HG03103 (cell line): Measurements from ENCODE around the gene NADK.

Source experiments
- ATAC-seq: cut with Tn5 transposase; IDR thresholded peaks from one replicate; pipeline ENCODE4 v1.9.1; 2021; ENCODE audit warnings: low read depth; ENCODE audit not compliant: unreplicated experiment

NADK gene

DNA sequence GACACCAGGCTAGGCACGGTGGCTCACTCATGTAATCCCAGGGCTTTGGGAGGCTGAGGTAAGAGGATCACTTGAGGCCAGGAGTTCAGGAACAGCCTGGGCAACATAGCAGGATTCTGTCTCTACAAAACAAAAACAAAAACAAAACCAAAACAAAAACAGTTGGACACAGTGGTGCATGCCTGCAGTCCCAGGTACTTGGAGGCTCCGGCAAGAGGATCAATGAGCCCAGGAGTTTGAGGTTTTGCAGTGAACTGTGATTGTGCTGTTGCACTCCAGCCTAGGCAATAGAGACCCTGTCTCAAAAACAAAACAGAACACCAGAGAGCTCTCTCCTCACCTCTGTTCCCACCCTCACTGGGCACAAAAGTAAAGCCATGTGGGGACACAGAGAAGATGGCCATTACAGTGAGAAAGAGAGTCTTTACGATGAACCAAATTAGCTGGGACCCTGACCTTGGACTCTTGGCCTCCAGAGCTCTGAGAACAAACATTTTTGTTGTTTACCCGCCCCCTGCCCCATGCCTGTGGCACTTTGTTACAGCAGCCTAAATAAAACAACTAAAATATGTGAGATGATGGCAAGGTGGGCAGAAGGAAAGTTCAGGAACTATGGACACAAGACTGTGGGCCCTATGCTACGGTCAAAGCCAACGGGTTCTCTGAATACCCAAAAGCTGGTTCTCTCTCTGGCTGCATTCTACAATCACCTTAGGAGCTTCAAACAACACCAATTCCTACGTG, 9.8 kb downstream of the NADK start:
- no peak for ATAC-seq

DNA sequence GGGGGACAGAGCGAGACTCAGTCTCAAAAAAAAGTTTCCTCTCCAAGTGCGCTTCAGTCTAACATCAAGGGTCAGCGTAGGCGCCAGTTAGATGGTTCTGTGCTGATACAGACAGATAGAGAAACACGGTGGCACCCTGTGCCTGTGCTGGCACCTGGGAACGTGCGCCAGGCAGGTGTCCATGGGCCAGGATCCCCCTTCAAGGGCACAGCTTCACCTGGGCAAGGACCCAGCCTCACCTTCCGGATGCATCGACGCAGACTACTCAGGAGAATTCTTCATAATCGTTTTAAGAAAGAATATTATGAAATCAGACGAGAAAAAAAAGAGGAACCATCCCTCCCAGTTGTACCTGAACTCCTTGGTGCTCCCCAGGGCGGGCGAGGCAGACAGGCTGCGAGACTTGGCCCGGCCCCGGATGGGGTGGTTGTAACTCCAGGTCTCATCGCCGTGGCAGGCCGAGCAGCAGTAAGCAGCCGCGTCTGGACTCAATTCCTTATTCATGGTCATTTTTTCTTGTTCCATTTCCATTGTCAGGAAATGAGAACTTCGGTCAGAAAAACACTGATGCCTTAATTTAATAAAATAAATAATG, 13.3 kb downstream of the NADK start:
- no peak for ATAC-seq

DNA sequence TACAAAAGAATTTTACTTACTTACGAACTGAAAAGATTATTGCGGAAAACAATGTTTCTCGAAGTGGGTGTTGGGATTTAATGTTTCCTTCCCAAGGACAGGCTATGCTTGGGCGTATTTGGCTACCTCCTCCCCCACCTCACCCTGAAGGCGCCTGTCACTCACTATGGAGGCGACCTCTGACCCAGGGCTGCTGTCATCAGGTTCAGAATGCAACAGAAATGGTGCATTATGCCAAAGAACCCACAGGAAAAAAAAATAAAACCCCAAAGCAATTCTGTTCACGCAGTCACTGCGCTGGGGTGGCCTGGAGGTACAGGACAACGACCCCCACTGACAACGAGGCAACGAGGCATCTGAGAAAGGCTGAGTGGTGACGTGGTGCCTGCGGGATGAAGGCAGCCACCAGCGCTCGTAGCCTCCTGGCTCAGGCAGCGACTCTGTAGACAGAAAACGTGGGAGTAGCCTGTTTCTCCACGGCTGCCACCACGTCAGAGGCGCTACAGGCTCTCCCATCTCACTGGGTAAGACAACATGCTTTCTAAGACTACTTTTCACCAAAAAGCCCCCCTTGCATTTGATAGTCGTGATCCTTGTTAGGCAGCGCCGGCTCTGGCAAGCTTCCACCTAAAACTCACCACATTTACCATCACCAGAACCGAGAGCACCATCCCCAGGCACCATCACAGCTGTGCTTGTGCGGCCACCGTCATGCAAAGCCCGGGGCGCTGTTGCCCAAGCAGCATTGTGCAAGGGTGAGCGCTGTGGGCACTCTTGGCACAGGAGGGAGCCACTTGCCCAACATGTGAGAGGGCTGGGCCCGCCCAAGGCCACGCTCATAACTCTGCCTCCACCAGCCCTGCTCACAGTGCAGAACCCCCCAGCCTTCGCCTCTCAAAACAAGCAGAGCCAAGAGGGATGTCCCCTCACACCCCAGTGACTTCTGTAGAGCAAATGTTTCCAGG, 14.3 kb downstream of the NADK start:
- ATAC-seq, result no peak

DNA sequence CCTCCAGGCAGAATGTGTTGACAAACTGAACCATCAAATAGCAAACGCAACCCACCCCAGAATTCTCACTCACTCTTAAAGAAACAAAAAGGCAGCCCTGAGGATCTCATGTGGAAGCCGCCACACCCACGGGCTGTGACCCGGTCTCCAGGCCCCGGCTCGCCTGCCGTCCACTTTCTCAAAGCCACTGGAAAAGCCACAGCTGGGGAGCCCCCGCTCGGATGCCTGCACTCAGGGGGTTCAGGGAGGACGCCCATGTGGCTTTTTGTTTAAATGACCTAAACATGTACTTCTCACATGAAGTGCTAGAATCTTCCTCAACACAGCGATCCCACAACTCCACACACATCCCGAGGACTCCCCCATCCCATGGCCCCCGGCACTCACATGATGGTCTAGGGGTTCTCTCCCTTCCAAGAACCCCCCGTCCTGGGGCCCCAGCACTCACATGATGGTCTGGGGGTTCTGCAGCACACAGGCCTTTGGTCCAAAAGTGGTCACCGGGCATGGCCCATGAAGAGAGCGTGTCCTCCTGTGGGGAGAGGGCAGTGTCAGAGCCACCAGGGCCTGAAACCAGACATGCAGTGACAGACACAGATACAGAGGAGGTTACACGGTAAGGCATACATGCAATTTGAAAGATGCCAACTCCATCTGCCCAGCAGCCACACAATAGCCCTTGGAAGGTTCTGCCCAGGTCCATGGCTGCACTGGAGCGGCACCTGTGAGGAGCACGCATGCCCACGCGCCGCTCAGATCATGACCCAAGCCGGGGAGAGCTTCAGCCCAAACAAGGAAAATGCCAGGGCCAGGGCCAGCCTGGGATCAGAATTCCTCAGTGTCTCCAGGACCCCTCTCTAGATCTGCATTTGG, 16.5 kb downstream of the NADK start:
- ATAC-seq, result no peak

DNA sequence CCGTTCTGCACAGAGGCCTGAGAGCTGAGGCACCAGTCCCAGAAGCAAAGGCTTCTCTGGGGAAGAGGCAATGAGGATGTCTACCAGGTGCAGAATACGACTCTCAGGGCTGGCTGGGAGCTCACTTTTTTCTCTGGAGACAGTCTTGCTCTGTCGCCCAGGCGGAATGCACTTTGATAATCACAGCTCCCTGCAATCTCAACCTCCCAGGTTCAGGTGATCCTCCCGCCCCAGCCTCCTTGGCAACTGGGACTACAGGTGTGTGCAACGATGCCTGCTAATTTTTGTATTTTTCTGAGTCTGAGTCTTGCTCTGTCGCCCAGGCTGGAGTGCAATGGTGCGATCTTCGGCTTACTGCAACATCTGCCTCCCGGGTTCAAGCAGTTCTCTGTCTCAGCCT, 17.6 kb downstream of the NADK start:
- ATAC-seq, result no peak

DNA sequence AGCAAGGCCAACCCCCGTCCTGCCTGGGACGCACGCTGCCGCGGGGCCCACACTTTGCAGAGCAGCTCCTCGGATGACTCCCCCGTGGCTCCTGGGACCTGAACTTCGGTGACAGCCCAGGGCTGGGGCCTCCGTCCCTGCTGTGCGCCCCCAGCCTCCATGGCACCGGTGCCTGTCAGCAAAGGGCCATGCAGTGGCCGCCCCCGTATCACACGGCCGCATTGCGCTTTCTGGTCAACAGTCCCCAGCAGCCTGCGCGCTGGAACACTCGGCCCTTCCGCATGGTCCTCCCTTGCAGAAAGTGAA, 18.0 kb downstream of the NADK start:
- ATAC-seq, result no peak

DNA sequence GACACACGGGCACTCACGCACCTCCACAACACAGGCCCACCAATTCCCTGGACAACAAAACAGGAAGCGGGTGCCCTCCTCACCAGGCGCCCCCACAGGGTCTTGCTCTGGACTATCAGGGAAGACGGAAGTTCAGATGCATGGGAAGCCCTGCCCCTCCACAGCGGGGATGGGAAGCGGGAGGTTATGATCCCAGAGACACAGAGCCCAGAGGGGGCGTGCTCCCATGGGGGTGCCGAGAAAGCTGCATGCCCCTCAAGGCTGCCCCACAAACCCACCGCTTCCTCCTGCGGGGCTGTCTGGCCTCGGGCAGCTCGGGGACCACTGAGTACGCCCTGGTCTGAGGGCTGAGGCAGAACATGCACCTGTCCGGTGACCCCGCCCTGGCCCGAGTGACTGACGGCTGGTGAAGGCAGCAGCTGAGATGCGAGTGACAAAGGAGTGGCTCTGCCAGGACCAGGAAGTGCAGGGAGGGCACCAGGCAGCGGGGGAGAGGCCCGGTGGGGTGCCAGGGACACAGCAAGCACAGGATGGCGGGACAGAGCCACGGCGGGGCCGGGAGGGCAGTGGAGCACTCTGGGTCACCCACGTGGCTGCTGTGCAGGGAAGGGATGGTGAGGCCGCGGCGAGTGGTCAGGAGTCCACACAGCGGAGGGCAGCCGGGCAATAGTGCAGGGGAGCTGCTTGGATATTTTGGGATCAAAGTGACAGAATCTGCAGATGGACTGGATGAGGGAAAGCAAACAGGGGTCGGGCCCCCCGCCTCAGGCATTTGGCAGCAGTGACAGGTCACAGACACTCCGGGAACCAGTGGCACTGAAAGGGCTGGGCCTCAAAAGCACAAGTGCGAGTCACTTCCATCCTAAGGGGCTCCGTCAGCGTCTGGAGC, 18.6 kb downstream of the NADK start:
- ATAC-seq, result no peak

DNA sequence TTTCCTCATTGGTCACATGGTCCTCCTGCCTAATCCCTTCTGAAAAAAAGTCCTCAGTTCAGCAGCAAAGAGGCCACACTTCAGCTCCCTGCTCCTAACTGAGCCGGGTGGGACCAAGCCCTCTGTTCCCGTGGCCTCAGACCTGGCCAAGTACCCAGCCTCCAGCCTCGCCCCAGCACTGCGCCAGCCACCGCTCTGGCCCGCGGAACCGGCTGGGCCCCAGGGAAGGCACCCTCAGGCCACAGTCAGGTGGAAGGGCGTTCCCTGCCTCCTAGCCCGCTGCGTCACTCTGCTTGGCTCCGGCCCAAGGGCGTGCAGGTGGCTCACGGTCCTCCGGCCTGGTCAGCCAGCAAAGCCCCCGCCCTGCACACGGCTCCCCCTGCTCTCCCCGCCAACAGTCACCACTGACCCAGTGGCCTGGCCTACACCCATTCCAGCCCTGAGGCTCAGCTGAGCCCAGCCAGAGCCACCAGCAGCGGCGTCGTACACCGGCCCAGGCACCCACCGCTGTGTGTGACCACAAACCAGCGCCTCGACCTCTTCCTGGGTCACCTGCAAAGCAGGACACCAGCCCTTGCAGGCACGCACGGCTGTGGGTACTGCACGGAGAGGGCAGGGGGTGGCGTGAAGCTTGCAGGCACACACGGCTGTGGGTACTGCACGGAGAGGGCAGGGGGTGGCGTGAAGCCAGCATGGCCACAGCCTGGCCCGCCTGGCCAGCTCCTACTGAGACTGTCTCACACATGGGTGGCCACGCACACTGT, 19.4 kb downstream of the NADK start:
- ATAC-seq, result no peak

DNA sequence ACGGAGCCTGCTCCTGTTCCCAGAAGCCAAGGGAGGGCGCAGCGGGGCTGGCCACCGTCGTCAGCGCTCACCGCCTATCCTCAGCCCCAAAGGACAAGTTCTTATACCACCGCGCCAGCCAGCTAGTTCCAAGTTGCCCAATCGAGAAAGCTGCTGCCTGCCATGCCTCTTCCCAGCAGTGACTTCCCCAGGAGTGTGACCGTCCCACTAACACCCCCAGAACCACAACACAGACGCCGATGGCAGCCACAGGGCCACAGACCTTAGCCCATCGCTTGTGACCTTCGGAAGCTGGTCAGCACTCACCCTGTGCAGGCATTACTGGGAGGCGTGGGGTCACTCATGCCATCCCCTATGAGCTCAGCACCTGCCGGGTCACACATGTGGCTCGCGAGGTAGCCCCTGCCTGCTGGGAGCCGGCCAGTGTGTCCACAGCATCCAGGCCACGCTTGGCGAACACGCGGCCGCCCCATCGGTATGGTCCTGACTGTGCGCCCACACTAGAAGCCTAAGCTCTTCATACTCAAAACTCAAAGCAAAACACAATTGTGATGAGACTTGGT, 20.1 kb downstream of the NADK start:
- no peak for ATAC-seq

DNA sequence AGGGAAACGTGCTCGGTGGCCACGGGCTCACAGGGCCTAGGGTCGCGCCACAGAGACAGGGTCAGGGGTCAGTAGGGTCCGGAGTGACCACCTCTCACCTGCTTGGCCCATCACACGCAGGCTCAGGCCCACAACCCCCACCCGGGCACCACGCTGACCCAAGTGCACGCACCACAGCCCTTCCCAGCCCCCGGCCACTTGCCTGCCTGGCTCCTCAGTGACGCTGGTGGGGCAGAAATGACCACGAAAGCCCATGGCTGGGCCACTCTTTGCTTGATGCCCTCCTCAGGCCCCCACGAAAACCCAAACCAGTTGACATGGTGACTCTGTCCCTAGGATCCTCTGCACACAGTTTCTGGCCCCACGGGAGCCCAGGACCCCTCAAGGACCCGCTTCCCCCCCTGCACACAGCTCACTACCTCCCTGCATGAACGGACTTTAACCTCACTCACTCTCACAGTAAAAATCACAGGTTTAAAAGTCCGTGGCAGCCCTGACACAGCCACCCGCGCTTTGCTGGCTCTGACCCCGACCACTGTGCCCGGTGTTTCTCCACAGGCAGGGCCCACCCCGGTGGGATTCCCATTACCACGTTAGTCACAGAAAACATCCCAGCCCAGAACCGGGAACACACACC, 20.7 kb downstream of the NADK start:
- no peak for ATAC-seq

DNA sequence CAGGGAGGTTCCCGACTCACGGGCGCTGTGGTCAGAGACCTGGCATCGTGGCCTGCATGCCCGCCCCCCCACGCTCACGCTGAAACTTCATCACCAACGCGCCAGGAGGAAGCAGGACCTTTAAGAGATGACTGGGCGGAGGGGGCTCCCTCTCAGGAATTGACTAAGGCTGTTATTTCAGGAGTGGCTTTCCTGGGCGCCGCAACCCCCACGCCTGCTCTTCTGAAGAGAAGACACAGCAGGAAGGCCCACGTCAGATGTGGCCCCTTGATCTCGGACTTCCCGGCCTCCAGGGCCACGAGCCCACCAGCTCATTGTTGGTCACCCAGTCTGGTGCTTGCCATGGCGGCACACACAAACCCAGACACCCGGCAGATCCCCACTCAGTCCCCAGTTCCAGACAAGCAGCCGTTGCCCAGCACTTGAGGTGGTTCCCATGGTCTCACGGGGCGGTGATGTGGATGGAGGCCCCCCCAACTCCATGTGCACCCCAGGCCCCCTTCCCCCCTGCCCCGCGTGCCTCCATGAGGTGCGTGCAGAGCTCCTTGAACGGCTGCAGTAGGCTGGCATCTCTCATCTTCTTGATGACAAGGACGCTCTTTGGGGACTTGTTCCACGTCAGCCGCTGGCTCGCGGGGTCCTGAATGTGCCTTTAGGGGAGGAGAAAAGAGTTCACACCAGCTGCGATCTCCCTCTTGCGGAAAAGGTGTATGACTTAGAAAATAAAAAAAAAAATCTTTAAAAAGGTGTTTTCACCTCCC, 21.4 kb downstream of the NADK start:
- no peak for ATAC-seq

DNA sequence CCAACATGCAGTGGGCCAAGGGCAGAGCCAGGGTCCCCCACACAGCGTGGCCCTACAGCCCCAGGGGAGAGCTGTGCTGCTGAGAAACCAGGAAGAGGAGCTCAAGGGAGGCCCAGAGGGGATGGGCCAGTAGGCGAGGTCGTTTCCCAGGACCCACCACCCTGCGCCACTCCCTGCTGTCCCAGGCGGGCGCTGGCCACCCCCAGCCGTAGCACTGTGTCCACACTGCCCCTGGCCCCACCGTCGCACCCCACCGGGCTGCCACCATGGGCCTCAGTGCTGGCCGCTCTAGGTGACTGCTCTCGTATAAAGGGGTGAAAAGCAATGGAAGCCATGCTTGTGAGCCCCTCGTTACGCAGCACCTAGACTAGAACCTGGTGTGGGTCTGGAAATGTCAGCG, 22.4 kb downstream of the NADK start:
- no peak for ATAC-seq

DNA sequence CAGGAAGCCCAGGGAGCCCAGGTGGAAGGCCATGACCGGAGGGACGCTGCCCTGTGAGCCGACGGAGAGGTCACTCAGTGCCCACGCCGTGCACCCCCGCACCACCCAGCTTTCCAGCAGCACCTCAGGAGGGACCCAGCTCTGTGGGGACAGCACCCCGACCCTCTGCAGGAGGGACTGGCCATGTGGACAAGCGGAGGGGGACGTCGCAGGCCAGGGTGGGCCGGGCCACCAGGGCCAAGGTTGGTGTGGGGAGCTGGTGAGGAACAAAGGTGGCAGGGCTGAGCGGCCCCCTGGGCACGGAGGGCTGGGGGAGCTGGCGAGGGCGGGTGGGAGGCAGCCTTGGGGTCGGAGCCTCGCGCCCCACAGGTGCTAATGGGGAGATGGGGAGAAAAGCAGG, 22.8 kb downstream of the NADK start:
- no peak for ATAC-seq

DNA sequence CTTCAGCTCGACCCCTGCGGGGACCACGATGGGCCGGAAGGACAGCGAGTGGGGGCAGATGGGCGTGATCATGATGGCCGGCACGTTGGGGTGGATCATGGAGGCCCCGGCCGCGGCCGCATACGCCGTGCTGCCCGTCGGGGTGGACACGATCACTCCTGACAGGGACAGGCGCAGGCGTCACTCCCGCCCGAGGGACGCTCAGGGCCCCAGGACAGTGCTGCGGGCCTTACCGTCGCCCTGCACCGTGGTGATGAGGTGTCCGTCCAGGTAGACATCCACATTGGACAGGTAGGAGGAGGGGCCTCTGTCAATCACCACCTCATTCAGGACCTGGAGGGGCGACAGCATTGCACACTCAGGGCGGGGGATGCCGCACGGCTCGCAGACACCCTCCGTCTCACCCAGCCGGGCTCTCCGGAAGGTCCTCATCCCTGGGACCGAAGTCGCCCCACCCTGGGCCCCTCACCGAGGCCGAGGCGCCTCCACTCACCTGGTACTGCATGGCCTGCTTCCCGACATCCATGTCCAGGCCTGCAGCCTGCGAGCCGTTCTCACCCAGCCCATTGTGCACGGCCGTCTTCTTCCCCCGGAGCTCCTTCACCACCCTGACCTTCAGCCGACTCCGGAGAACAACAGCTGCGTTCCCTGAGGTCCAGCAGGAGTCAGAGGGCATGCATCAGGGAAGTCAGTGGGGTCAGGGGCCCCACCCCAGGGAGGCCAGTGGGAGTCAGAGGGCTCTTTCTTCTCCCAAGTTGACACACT, 24.0 kb downstream of the NADK start:
- no peak for ATAC-seq

DNA sequence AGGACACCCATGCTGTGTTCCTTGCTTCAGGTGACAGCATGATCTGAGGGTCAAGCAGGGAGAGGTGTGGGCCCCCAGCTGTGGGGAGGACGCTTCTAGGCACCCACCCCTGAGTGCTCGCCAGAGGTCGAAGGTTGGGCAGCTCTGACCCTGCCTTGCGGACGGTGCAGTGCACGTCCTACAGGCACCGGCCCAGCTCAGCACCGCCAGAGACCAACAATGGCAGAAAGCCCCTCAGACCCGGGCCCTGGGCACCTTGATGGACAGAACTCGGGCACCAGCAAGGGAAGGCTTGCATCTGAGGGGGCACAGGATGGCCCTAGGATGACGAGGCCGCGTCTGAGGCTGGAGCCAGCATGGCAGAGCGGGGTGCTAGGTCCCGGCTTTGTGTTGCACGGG, 24.7 kb downstream of the NADK start:
- no peak for ATAC-seq

DNA sequence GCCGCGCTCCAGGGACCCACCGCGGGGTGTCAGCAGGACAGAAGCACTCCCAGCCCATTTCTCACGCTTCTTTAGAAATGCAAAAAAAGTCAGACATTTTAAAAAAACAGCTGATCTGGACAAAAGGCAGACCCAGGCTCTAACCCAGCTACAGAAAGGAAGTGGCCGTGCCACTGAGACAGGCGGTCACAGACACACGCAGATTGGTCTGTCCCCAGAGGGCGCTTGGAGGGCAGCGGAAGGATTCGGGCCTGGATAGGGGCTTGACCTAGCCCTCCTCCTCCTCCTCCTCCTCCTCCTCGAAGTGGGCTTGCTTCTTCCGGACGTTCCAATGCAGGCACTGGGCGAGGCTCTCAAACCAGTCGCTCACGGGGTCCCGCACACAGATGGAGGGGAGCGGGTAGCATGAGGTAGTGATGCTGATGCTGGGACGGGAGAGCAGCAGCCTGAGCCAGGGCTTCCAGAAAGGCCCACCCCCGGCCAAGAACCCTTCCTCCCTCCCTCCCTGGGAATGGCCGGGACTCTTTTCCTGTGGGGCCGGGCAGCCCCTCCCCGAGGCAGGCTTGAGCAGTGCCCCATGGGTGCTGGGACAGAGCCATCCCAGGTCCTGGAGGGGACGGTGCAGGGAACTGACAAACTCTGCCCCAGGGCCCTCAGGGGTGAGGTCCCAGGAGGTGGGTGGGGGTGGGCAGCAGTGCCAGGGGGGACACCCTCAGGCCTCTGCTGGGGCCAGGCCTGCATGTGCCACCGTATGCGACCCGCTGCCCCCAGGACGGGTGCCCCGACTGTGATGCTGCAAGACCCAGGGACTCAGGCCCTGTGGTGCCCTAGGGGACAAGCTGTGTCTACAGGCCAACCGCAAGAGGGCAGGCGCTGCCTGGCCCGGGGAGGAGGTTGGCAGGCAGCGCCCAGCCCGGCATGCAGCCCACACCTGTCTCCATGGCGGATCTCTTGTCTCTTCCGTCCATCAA, 25.3 kb downstream of the NADK start:
- no peak for ATAC-seq
